AG10803 (cell line): ENCODE results near the gene MRPL53.

Experiments used
- DNase-seq: peaks from one replicate; pipeline ENCODE4 v3.0.0; 2010; ENCODE audit warnings: low read depth
- H3K4me3 ChIP-seq: 2 replicates; pipeline ENCODE4 v1.5.1; 2011; ENCODE audit warnings: mild to moderate bottlenecking, low read length, control low read depth
- TF ChIP-seq, protein P1 (sequence below): conservative IDR thresholded peaks from 2 replicates; pipeline ENCODE4 v1.5.1; 2011; ENCODE audit warnings: mild to moderate bottlenecking, low read length, control low read depth, inconsistent platforms

The MRPL53 gene

DNA sequence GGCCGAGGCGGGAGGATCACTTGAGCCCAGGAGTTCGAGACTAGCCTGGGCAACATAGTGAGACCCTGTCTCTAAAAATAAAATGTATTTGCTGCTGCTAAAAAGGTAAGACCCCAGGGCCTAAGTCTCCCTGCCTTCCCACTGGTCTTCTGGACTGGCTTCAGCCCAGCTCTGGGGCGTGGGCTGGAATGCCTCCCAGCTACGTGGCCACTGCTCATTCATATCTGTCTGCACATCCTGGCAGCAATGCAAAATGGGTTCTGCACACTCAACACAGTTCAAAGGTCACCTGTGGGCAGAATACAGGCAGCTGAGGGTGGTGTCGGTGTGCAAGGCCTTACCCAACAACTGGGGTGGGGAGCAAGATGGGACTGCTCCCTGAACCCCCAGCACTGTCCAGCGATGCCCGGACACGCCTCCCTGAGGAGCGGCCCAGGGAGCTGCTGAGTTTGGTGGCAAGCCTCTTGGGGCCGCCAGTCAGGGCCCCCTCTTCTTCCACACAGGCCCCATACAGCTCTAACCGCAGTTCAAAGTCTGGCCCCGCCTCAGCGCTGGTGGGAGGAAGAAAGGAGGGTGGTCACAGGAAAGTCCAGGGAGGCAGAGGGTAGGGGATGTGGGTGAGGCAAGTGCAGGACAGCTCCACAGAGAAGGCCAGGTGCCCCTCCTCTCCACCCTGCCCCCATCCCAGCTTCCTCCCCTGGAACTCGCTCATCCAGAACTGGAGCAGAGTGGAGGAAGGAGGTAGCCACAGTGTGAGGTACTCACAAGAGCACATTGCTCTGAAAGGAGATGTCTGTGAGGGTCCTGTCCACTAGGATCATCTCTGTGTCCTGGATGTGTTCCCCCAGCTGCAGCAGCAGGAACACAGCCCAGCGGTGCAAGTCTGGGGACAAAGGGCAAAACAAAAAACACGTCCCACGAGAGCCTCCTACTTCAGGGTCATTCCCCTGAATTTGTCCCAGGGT is 42.7 kb downstream of the MRPL53 start:
- DNase-seq, result no peak
- TF ChIP-seq, protein P1, sequence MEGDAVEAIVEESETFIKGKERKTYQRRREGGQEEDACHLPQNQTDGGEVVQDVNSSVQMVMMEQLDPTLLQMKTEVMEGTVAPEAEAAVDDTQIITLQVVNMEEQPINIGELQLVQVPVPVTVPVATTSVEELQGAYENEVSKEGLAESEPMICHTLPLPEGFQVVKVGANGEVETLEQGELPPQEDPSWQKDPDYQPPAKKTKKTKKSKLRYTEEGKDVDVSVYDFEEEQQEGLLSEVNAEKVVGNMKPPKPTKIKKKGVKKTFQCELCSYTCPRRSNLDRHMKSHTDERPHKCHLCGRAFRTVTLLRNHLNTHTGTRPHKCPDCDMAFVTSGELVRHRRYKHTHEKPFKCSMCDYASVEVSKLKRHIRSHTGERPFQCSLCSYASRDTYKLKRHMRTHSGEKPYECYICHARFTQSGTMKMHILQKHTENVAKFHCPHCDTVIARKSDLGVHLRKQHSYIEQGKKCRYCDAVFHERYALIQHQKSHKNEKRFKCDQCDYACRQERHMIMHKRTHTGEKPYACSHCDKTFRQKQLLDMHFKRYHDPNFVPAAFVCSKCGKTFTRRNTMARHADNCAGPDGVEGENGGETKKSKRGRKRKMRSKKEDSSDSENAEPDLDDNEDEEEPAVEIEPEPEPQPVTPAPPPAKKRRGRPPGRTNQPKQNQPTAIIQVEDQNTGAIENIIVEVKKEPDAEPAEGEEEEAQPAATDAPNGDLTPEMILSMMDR, result no peak
- no peak overlapping the region for H3K4me3 ChIP-seq

GRCh38 chr2:74428675-74429074 is 43.8 kb downstream of the MRPL53 start:
- H3K4me3 ChIP-seq, result no peak overlapping the region
- TF ChIP-seq, protein P1, result no peak
- no peak for DNase-seq

DNA sequence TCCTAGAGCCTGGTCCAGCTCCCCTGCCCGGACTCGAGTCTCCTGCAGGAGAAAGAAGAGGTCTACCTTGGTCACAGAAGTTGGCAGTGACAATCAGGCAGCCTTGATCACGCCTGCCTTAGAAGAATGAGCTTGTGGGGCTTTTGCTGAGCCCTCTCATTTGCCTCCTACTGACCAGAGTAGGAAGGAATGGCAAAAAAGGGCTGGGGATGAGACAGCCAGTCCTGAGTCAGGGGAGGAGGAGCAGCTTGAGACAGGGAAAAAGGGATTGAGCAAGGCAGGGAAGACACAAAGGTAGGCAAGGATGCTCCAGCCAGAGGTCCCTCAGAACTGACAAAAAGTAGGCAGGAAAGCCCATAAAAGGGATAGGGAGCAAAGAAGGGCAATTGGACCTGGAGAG is 44.9 kb downstream of the MRPL53 start:
- no peak overlapping the region for H3K4me3 ChIP-seq
- no peak for DNase-seq
- TF ChIP-seq, protein P1, result no peak

DNA sequence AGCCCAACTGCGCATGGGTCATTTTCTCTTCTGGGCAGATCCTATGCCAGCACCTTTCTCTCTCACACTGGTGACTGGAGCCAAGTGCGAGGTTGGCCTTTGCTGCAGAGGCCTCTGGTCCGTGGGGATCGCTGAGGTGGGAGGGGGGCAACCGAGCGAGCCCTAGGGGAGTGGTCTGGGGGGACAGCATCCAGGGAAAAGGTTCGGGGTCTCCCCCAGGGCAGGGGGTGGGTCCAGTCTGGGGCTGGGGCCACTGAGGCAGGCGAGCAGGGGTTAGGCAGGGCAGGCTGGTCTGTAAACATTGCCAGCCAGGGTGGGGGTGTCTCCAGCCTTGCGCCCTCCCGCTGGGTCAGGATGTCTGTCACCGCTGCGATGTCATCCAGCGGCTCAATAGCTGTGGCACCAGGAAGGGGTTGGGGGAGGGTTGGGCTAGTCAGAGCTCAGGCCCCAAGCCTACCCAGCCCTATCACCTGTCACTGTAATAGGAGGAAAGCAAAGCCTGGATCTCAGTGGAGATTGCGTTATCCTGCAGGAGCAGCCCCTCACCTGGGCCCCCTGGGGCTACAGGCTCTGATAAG is 46.2 kb downstream of the MRPL53 start:
- TF ChIP-seq, protein P1, result no peak
- no peak for DNase-seq
- no peak overlapping the region for H3K4me3 ChIP-seq

DNA sequence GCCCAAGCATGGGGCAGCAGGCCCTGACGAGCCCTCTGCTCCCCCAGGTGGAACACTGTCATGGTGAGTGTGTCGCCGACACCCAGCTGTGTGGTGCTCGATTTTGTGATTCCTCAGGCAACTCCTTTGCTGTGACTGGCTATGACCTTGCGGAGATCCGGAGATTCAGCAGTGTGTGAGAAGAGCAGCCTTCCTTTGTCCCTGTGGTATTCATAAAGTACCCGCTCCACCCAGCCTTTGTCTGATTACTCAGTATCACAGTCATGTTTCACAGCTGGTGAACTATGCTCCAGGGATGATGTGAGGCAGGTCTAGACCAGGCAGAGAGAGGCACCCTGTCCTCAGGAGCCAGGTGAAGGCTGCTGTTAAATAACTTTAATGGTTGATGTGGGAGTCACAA is 47.0 kb downstream of the MRPL53 start:
- no peak overlapping the region for H3K4me3 ChIP-seq
- TF ChIP-seq, protein P1, result no peak
- DNase-seq, result no peak

DNA sequence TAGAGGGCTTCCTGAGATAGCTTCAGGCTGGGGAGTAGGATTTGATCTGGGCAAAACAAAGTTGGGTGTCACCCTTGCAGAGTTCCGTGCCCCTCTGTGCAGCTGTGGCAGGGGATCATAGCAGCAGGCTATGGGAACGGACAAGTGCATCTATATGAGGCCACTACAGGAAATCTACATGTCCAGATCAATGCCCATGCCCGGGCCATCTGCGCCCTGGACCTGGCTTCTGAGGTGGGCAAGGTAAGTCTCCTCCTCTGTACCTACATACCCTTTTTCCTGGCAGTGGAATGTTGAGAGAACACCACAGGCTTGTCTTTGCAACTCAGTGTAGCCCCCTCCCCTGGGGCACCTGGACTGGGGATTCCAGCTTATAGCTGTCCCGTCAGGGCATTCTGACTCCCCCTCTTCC is 47.5 kb downstream of the MRPL53 start:
- TF ChIP-seq, protein P1, result no peak
- no peak for DNase-seq
- no peak overlapping the region for H3K4me3 ChIP-seq
